ENCODE measurements around the gene TAF3. TPM values are rescaled to one million over a fixed set of nuclear protein-coding genes. Genes with fewer than 3 reads are reported as not detected.

Gene TAF3
- total and polyA plus RNA-seq, 2 donors (not counting 1 experiment from before 2014, with no cell fraction given), result 7.0 to 20.1 TPM

DNA sequence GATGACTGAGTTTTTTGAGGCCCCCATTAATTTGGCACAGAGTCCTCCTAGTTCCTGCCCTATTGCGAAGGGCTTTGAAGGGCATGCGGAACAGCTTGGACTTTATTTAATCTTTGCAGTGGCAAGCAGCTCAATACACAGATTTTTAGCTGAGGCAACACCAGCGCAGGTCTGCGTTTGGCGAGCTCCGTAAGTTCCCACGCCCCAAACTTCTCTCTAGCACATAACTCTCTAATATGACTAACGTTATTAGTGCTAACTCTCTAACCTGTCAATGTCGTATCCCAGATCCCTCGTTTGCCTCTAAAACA lies 366 bp upstream of the TAF3 start:
- Mint-ChIP-seq H3K27ac (peak overlapping the region; percentile 79), H3K4me1 (peaks cover 29% of the 10 kb centered on the region), H3K9me3 (ENCODE audit: insufficient read depth) (no peaks in the 10 kb centered on the region), H3K27me3 (peaks cover 20% of the 10 kb centered on the region), H3K4me3 (peak overlapping the region; percentile 94)
- Histone ChIP-seq H3K4me2 (replicated peaks; ENCODE audit: low read depth, low read length, poor library complexity, severe bottlenecking) (peak overlapping the region; percentile 90), H3K36me3 (replicated peaks in 1 of 2; ENCODE audit: control extremely low read depth in 1 of 2, control insufficient read depth in 1 of 2, extremely low read depth in 1 of 2, insufficient read depth in 2 of 2, low read length in 1 of 2) (peaks cover 0 to 9% of the 10 kb centered on the region in 2 experiments), H3K4me3 (ENCODE audit: control extremely low read depth in 1 of 5, extremely low read depth in 1 of 5, insufficient read depth in 1 of 5, low read depth in 2 of 5, low read length in 4 of 5) (peak overlapping the region; percentile 82 to 97 (median 92)), H2AFZ (ENCODE audit: insufficient read depth, low read depth, low read length, poor library complexity, severe bottlenecking) (peak overlapping the region; percentile 94), H3K9ac (ENCODE audit: low read length) (peak overlapping the region; percentile 91), H4K20me1 (ENCODE audit: control insufficient read depth, insufficient read depth, low read length, poor library complexity, severe bottlenecking) (no peaks in the 10 kb centered on the region), H3K9me3 (ENCODE audit: control extremely low read depth in 1 of 3, control insufficient read depth in 2 of 3, insufficient read depth in 1 of 3, low read length in 2 of 3) (no peaks in the 10 kb centered on the region), H3K4me1 (ENCODE audit: control insufficient read depth in 2 of 2, insufficient read depth in 2 of 2, low read length in 2 of 2) (peaks cover 12 to 19% of the 10 kb centered on the region in 2 donors), H3K27ac (ENCODE audit: low read length in 2 of 2) (peak overlapping the region; percentile 14 to 73), H3K79me2 (ENCODE audit: control insufficient read depth, insufficient read depth, low read length) (peaks cover 44% of the 10 kb centered on the region), H3K27me3 (replicated peaks in 1 of 4; ENCODE audit: control extremely low read depth in 1 of 4, control insufficient read depth in 3 of 4, insufficient read depth in 4 of 4, low read length in 3 of 4) (peaks cover 0 to 18% (median 1%) of the 10 kb centered on the region in 4 experiments)
- TF ChIP-seq, protein P1, sequence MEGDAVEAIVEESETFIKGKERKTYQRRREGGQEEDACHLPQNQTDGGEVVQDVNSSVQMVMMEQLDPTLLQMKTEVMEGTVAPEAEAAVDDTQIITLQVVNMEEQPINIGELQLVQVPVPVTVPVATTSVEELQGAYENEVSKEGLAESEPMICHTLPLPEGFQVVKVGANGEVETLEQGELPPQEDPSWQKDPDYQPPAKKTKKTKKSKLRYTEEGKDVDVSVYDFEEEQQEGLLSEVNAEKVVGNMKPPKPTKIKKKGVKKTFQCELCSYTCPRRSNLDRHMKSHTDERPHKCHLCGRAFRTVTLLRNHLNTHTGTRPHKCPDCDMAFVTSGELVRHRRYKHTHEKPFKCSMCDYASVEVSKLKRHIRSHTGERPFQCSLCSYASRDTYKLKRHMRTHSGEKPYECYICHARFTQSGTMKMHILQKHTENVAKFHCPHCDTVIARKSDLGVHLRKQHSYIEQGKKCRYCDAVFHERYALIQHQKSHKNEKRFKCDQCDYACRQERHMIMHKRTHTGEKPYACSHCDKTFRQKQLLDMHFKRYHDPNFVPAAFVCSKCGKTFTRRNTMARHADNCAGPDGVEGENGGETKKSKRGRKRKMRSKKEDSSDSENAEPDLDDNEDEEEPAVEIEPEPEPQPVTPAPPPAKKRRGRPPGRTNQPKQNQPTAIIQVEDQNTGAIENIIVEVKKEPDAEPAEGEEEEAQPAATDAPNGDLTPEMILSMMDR (IDR thresholded peaks at IDR 0.05), result no peak
- no peak for TF ChIP-seq EZH2 (IDR thresholded peaks at IDR 0.05; ENCODE audit: borderline replicate concordance, insufficient read depth, low read depth, low read length, poor library complexity, severe bottlenecking)
- CTCF ChIA-PET, result interaction anchor here (1.2 to 2.4 kb wide), 3 partner anchors 11 to 409 kb away, joined by 3 to 15 read pairs (median 3); partner anchors contain the start of genes ATP5F1C and KIN
- DNase-seq (no peak), ATAC-seq (ENCODE audit: low read depth) (no peak)
- WGBS (ENCODE audit: insufficient coverage), result 2% methylated on average over 10 of the region's 10 CpGs
- POLR2A ChIA-PET, result interaction anchor here (1.5 to 2.9 kb wide), 2 partner anchors 9 to 30 kb away, joined by 3 to 38 read pairs; partner anchors contain the start of genes ATP5F1C and KIN
- intact Hi-C loops (cut with micrococcal nuclease), result loop anchor here (1.0 kb wide), 1 partner anchor 30 kb away; the partner anchor contains the start of gene ATP5F1C

DNA sequence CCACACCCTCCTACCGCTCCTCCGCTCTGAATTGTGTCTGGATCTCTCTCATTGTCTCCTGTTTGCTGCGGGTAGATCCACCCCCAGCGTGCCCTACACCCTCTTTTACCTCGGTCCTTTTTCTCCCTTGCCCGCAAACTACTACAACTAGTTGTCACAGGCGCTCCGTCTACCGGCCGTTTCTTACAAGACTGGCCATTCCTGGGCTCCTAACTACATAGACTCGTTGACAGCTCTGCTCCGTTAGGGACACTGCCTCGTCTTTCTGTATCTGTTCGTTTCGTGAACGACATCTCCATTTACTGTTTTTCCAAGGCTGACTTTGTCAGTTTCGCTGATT lies 786 bp downstream of the TAF3 start:
- Mint-ChIP-seq H3K4me3 (peak overlapping the region; percentile 94), H3K27me3 (peaks cover 17% of the 10 kb centered on the region), H3K27ac (peak overlapping the region; percentile 79), H3K4me1 (peaks cover 29% of the 10 kb centered on the region), H3K9me3 (ENCODE audit: insufficient read depth) (no peaks in the 10 kb centered on the region)
- peak overlapping the region; percentile 71 to 97 (median 92) for H3K4me3 ChIP-seq (ENCODE audit: control extremely low read depth in 1 of 5, extremely low read depth in 1 of 5, insufficient read depth in 1 of 5, low read depth in 2 of 5, low read length in 4 of 5)
- peak overlapping the region; percentile 91 for H3K9ac ChIP-seq (ENCODE audit: low read length)
- intact Hi-C loops (cut with micrococcal nuclease), result no loop called here
- H3K4me1 ChIP-seq (ENCODE audit: control insufficient read depth in 2 of 2, insufficient read depth in 2 of 2, low read length in 2 of 2), result peaks cover 12 to 19% of the 10 kb centered on the region in 2 donors
- ChIA-PET CTCF (interaction anchor here (1.0 to 2.4 kb wide), 3 partner anchors 31 to 411 kb away, joined by 3 to 15 read pairs (median 3); partner anchors contain the start of genes ATP5F1C and KIN), POLR2A (interaction anchor here (1.0 to 2.9 kb wide), 3 partner anchors 10 to 31 kb away, joined by 3 to 38 read pairs (median 3); partner anchors contain the start of genes ATP5F1C and KIN)
- WGBS (ENCODE audit: insufficient coverage), result 1% methylated on average over 14 of the region's 17 CpGs
- H2AFZ ChIP-seq (ENCODE audit: insufficient read depth, low read depth, low read length, poor library complexity, severe bottlenecking), result peak overlapping the region; percentile 94
- peaks cover 0 to 11% of the 10 kb centered on the region in 2 experiments for H3K36me3 ChIP-seq (replicated peaks in 1 of 2; ENCODE audit: control extremely low read depth in 1 of 2, control insufficient read depth in 1 of 2, extremely low read depth in 1 of 2, insufficient read depth in 2 of 2, low read length in 1 of 2)
- ATAC-seq (ENCODE audit: low read depth) (peak; percentile 12), DNase-seq (peak; percentile 42)
- peak overlapping the region; percentile 90 for H3K4me2 ChIP-seq (replicated peaks; ENCODE audit: low read depth, low read length, poor library complexity, severe bottlenecking)
- peaks cover 48% of the 10 kb centered on the region for H3K79me2 ChIP-seq (ENCODE audit: control insufficient read depth, insufficient read depth, low read length)
- no peaks in the 10 kb centered on the region for H4K20me1 ChIP-seq (ENCODE audit: control insufficient read depth, insufficient read depth, low read length, poor library complexity, severe bottlenecking)
- H3K27me3 ChIP-seq (replicated peaks in 1 of 4; ENCODE audit: control extremely low read depth in 1 of 4, control insufficient read depth in 3 of 4, insufficient read depth in 4 of 4, low read length in 3 of 4), result peaks cover 0 to 11% (median 1%) of the 10 kb centered on the region in 4 experiments
- H3K9me3 ChIP-seq (ENCODE audit: control extremely low read depth in 1 of 3, control insufficient read depth in 2 of 3, insufficient read depth in 1 of 3, low read length in 2 of 3), result no peaks in the 10 kb centered on the region
- H3K27ac ChIP-seq (ENCODE audit: low read length in 2 of 2), result peak overlapping the region in 1 of 2 donors; percentile 73
- TF ChIP-seq, protein P1 (IDR thresholded peaks at IDR 0.05), result no peak
- TF ChIP-seq EZH2 (IDR thresholded peaks at IDR 0.05; ENCODE audit: borderline replicate concordance, insufficient read depth, low read depth, low read length, poor library complexity, severe bottlenecking), result no peak
